Gastroesophageal sphincter (tissue), 3 donors: ENCODE results near the gene ELAC2.

Experiments used
- CTCF ChIP-seq, 4 experiments: fragments of 200-600 bp in 2 of 4; fragments of 450-650 bp in 2 of 4; sonication (generic) in 1 of 4; IDR thresholded peaks; one replicate each; pipeline ENCODE4 v1.5.1; 2017 to 2019; ENCODE audit warnings: antibody characterized with exemption in 4 of 4, mild to moderate bottlenecking in 2 of 4, moderate library complexity in 2 of 4
- EP300 ChIP-seq: sonication (generic); formaldehyde crosslinking; IDR thresholded peaks from one replicate; pipeline ENCODE4 v1.6.1; 2017; ENCODE audit warnings: antibody characterized with exemption, mild to moderate bottlenecking
- POLR2A ChIP-seq, 2 donors: fragments of 450-650 bp; IDR thresholded peaks; one replicate each; pipeline ENCODE4 v1.6.1; 2017; ENCODE audit warnings: antibody characterized with exemption in 2 of 2, mild to moderate bottlenecking in 2 of 2, moderate library complexity in 1 of 2

- TF ChIP-seq CTCF (IDR thresholded peaks at IDR 0.05) (no peak), POLR2A (IDR thresholded peaks at IDR 0.05) (no peak), EP300 (no peak)
Observed at GRCh38 chr17:13035420-13035819, 17.6 kb upstream of the ELAC2 start.
